Duodenal mucosa (tissue), 2 donors: ENCODE measurements around the gene EFNA2.
"Not testable (repeated sequence)": the region's sequence is repeated elsewhere in the genome, so short reads cannot be mapped to it uniquely, and the experiment has no call there.

Source experiments
- H3K27ac ChIP-seq: one replicate; pipeline ENCODE4 v1.7.0; 2013; ENCODE audit warnings: low read depth, low read length
- H3K27me3 ChIP-seq, 2 donors: one replicate each; pipeline ENCODE4 v1.7.0; 2013; ENCODE audit warnings: low read length in 2 of 2, control low read depth in 1 of 2; ENCODE audit not compliant: insufficient read depth in 2 of 2, control insufficient read depth in 1 of 2
- H3K36me3 ChIP-seq, 2 donors: one replicate each; pipeline ENCODE4 v1.7.0; 2013; ENCODE audit warnings: low read length in 2 of 2, control low read depth in 1 of 2; ENCODE audit not compliant: insufficient read depth in 2 of 2, control insufficient read depth in 1 of 2
- H3K4me1 ChIP-seq, 2 donors: one replicate each; pipeline ENCODE4 v1.7.0; 2013; ENCODE audit warnings: low read length in 2 of 2, control low read depth in 1 of 2; ENCODE audit not compliant: insufficient read depth in 2 of 2, control insufficient read depth in 1 of 2
- H3K4me3 ChIP-seq, 2 donors: one replicate each; pipeline ENCODE4 v1.7.0; 2013; ENCODE audit warnings: low read length in 2 of 2, low read depth in 1 of 2
- H3K9ac ChIP-seq, 2 donors: one replicate each; pipeline ENCODE4 v1.7.0; 2013; ENCODE audit warnings: low read length in 2 of 2, low read depth in 1 of 2
- H3K9me3 ChIP-seq, 2 donors: one replicate each; pipeline ENCODE4 v1.7.0; 2013; ENCODE audit warnings: low read length in 2 of 2, control low read depth in 1 of 2; ENCODE audit not compliant: control insufficient read depth in 1 of 2

The EFNA2 gene

GRCh38 chr19:1300744-1301490 is 15.2 kb downstream of the EFNA2 start:
- no peak overlapping the region for H3K27ac ChIP-seq
- no peaks in the 10 kb centered on the region for H3K9me3 ChIP-seq
- no peaks in the 10 kb centered on the region for H3K27me3 ChIP-seq
- peaks cover 0 to 7% of the 10 kb centered on the region in 2 donors for H3K4me1 ChIP-seq
- H3K36me3 ChIP-seq, result peaks cover 0 to 10% of the 10 kb centered on the region in 2 donors
- no peak overlapping the region for H3K4me3 ChIP-seq
- H3K9ac ChIP-seq, result no peak overlapping the region

GRCh38 chr19:1302533-1303239 is 17.0 kb downstream of the EFNA2 start:
- H3K36me3 ChIP-seq, result peaks cover 0 to 3% of the 10 kb centered on the region in 2 donors
- H3K9me3 ChIP-seq, result no peaks in the 10 kb centered on the region
- no peak overlapping the region for H3K27ac ChIP-seq
- no peak overlapping the region for H3K9ac ChIP-seq
- no peak overlapping the region for H3K4me3 ChIP-seq
- H3K4me1 ChIP-seq, result peaks cover 0 to 7% of the 10 kb centered on the region in 2 donors
- H3K27me3 ChIP-seq, result no peaks in the 10 kb centered on the region

GRCh38 chr19:1304197-1304924 is 18.7 kb downstream of the EFNA2 start:
- Histone ChIP-seq H3K27me3 (no peaks in the 10 kb centered on the region), H3K36me3 (peaks cover 0 to 3% of the 10 kb centered on the region in 2 donors), H3K9ac (no peak overlapping the region), H3K27ac (no peak overlapping the region), H3K9me3 (no peaks in the 10 kb centered on the region), H3K4me3 (peak overlapping the region in 1 of 2 donors; percentile 28), H3K4me1 (peaks cover 0 to 7% of the 10 kb centered on the region in 2 donors)

GRCh38 chr19:1305354-1305753 is 19.7 kb downstream of the EFNA2 start:
- not testable (repeated sequence) for H3K27me3 ChIP-seq, H3K9ac ChIP-seq, H3K4me1 ChIP-seq, H3K9me3 ChIP-seq, H3K4me3 ChIP-seq, H3K27ac ChIP-seq, H3K36me3 ChIP-seq

- no peak overlapping the region for H3K27ac ChIP-seq
- H3K9me3 ChIP-seq, result no peaks in the 10 kb centered on the region
- peaks cover 0 to 3% of the 10 kb centered on the region in 2 donors for H3K27me3 ChIP-seq
- H3K9ac ChIP-seq, result no peak overlapping the region
- peaks cover 0 to 7% of the 10 kb centered on the region in 2 donors for H3K4me1 ChIP-seq
- no peak overlapping the region for H3K4me3 ChIP-seq
- no peaks in the 10 kb centered on the region for H3K36me3 ChIP-seq
These were observed 21.6 kb downstream of the EFNA2 start for GRCh38 chr19:1307320-1307719.

- H3K27me3 ChIP-seq, result peaks cover 0 to 3% of the 10 kb centered on the region in 2 donors
- H3K36me3 ChIP-seq, result no peaks in the 10 kb centered on the region
- H3K27ac ChIP-seq, result no peak overlapping the region
- H3K9me3 ChIP-seq, result no peaks in the 10 kb centered on the region
- H3K9ac ChIP-seq, result no peak overlapping the region
- H3K4me1 ChIP-seq, result peaks cover 0 to 7% of the 10 kb centered on the region in 2 donors
- H3K4me3 ChIP-seq, result no peak overlapping the region
These were observed 22.2 kb downstream of the EFNA2 start for GRCh38 chr19:1307755-1308303.

GRCh38 chr19:1308718-1309117 is 23.0 kb downstream of the EFNA2 start:
- H3K9me3 ChIP-seq, result no peaks in the 10 kb centered on the region
- H3K27me3 ChIP-seq, result peaks cover under 1 to 4% of the 10 kb centered on the region in 2 donors
- peaks cover 0 to 13% of the 10 kb centered on the region in 2 donors for H3K4me1 ChIP-seq
- no peak overlapping the region for H3K27ac ChIP-seq
- H3K4me3 ChIP-seq, result no peak overlapping the region
- H3K9ac ChIP-seq, result no peak overlapping the region
- H3K36me3 ChIP-seq, result no peaks in the 10 kb centered on the region

GRCh38 chr19:1309977-1310852 is 24.5 kb downstream of the EFNA2 start:
- Histone ChIP-seq H3K27me3 (peaks cover 7 to 10% of the 10 kb centered on the region in 2 donors), H3K9ac (no peak overlapping the region), H3K4me1 (peaks cover 0 to 6% of the 10 kb centered on the region in 2 donors), H3K36me3 (no peaks in the 10 kb centered on the region), H3K9me3 (no peaks in the 10 kb centered on the region), H3K4me3 (no peak overlapping the region), H3K27ac (no peak overlapping the region)

GRCh38 chr19:1310853-1311180 is 25.1 kb downstream of the EFNA2 start:
- Histone ChIP-seq H3K9me3 (no peaks in the 10 kb centered on the region), H3K4me1 (peaks cover 0 to 6% of the 10 kb centered on the region in 2 donors), H3K9ac (no peak overlapping the region), H3K27me3 (peaks cover 7 to 13% of the 10 kb centered on the region in 2 donors), H3K36me3 (no peaks in the 10 kb centered on the region), H3K27ac (no peak overlapping the region), H3K4me3 (no peak overlapping the region)
